SKM-1 treated with dmso at 0.1 percent for 144 hours (cell line): Measurements from ENCODE around the gene ESPNL.

Source experiments
- DNase-seq: peaks from one replicate; lab custom pipeline; 2025; ENCODE audit not compliant: unreplicated experiment; lab: John Stamatoyannopoulos, UW

ESPNL gene

DNA sequence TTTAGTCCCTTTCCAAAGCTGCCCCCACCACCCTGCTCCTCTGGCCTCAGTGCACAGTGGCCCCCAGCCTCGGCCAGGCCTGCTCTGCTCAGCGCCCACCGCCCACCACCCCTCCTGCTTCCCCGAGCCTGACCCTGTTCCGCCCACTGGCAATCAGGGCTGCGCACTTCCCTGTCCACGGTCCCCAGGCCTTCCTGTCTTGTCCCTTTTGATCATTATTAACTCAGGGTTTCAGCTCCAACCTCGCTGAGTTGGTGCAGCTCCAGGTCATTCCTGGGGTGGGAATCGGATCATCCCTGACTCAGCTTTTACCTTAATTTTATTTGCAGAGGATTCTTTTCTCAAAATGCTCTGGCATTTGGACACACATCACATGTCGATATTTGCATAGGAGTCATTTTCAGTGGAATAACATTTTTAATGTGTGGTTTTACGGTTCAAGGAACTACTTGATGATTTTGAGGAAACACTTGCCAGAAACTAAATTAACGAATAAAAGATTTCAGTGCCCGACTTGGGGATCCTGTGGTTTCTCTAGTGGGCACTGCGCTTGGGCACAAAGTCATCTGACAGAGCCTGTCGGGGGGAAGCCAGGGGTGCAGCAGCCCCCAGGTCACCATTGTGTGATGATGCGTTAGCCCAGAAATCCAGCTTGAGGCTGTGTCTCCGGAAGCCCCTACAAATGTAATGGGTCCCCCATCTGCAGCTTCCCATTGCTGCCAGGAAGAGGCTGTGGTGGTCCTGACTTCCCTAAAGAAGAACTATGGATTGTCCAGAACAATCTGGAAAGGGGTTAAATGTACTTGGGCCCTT, 1.0 kb upstream of the ESPNL start:
- no peak for DNase-seq

GRCh38 chr2:238099714-238100048, 459 bp upstream of the ESPNL start:
- DNase-seq, result no peak

DNA sequence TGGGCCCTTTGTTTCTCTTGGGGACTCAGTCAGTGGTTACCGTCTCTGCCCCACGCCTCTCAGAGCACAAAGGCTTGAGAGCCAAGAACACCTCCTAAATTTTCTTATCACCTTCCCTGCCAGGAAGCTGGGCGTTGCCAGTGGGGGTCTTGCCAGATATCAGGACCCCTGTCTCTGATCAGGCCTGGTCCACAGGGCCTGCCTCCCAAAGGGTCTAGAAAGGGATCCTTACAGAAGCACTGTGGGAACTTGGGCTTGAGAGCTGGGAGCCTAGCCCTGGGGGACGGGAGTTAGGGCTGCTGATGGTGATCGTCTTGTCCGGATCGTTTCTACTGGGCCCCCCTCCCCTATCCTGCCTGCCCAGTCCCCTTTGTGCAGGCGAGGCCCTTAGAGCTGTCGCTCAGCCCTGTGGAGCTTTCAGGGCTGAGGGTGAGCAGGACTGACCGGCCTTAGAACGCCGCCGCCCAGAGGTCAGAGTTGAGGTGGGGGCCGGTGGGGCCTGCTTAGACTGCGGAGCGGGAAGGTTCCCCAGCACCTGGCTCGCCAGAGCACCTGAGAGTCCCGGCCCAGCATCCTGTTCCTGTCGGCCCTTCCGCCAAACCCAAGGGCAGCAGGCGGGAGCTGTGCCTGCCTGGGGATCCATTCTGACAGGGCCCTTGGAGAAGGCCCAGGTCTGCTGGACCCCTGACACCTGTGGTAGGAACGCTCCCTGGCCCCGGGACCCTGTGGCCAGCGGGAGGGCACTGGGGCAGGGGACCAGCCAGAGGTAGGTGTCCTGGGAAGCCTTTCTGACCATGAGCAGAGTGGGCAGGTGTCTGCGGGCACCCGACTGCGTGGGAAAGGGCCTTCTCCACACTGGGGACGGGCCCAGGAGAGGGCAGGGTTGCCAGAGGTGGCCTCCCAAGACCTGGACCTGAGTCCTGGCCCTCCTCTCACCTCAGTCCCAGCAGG, 956 bp downstream of the ESPNL start:
- no peak for DNase-seq

DNA sequence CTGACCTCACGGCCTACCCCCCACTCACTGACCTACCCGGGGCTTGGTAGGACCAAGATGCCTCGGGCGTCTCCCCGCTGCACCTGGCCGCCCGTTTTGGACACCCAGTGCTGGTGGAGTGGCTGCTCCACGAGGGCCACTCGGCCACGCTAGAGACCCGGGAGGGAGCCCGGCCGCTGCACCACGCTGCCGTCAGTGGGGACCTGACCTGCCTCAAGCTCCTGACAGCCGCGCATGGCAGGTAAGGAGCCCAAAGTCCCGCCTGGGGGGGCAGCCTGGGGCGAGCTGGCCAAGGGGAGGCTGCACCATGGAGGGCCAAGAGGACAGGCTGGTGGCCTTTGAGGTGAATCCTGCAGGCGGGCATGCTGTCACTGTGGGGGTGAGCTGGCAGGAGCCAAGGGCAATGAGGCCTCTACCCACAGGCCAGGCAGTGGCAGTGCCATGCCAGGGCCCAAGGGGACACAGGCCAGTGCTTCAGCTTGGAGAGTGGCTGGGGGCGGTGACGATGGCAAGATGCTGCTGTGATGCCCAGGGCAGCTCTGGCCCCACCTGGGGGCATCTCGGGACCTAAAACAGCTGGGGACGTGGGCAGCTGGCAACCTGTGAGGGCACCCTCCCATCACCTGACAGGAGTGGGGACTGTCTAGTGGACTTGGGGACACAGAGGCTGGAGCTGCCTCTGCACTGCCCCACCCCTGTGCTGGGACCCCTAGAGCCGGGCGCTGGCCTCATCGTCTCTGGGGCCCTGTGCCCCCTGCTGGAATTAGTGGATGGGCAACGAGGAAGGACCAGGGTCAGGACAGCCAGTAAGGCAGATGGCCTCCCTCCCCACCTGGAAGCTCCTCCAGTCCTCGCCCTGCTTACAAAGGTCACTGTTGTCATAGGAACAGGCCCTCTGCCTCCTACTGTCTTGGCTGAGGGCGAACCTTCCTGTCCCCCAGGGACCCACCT, 2.0 kb downstream of the ESPNL start:
- DNase-seq, result no peak

GRCh38 chr2:238102865-238103264, 2.7 kb downstream of the ESPNL start:
- no peak for DNase-seq

DNA sequence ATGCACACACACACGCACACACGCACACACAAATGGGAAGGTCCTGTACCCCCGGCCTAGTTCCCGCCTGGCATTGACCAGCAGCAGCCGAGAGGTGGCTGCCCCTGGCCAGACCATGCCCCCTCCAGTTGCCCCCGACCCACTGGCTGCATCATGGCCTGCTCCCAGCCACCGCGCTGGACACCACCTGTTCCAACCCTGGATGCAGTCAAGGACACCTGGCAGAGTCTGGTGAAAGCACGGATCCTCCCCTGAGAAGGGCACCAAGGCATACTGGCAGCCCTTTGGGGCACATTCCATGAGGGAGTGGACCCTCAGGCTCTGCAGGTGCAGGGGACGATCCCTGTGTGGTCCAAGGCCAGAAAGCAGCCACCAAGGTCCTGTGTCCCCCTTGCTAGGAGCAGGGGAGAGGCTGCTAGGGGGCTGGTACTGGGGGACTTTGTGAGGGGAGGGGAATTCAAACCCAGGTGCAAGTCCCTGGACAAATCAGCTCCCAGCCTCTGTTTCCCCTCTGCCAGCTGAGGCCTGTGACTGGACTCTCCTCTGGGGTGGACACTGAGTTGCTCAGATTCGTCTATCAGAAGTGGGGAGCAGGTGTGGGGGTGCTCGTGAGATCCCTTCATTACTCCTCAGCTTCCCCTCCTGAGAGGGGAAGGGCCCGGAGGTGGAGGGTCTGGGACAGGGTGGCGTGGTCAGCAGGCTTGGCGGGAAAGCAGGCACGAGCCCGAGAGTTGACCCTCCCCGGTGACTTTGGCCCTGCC, 3.5 kb downstream of the ESPNL start:
- DNase-seq, result no peak

DNA sequence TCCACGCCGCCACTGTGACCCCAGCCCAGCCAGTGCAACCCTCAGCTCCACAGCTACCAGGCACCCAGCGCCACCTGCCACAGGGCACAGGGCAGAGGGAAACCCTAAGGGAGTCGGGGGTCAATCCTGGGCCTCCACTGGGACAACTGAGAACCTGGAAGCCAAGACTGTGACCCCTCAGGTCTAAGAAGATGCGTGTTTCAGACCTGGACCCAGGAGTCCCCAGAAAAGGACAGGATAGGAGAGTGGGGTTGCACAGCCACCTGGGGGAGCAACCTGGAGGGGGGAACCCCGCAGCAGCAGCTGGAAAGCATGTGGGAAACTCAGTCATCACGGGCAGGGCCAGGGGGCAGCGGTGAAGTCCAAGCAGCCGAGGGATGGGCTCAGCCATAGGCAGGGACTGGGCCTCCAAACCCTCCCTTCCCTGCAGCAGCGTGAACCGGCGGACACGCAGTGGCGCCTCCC, 4.1 kb downstream of the ESPNL start:
- no peak for DNase-seq

GRCh38 chr2:238104691-238105371, 4.7 kb downstream of the ESPNL start:
- DNase-seq, result no peak

- no peak for DNase-seq
Measured at GRCh38 chr2:238105506-238106338, 5.6 kb downstream of the ESPNL start.

DNA sequence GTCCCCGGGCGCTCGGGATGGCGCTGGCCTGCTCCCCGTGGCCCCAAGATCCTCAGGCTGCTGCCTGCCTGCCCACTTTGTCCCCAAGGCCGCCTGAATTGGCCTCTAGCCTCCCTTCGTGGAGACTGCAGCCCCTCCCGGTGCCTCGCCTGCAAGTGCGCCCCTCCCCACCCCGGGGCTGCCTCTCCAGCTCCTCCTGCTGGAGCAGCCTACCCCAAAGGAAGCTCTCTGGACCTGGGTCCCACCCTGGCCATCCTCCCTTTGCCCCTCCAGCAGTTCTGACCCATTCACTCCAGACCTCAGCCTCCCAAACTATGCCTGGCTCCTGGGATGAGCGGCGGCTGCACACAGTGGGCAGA, 6.2 kb downstream of the ESPNL start:
- DNase-seq, result no peak

- DNase-seq, result peak; percentile 47
Measured at GRCh38 chr2:238106698-238107524, 6.8 kb downstream of the ESPNL start.

- DNase-seq, result no peak
Measured at GRCh38 chr2:238107525-238108422, 7.6 kb downstream of the ESPNL start.

- no peak for DNase-seq
Measured at GRCh38 chr2:238108423-238109183, 8.5 kb downstream of the ESPNL start.

- DNase-seq, result no peak
Measured at GRCh38 chr2:238113611-238114010, 13.5 kb downstream of the ESPNL start.

DNA sequence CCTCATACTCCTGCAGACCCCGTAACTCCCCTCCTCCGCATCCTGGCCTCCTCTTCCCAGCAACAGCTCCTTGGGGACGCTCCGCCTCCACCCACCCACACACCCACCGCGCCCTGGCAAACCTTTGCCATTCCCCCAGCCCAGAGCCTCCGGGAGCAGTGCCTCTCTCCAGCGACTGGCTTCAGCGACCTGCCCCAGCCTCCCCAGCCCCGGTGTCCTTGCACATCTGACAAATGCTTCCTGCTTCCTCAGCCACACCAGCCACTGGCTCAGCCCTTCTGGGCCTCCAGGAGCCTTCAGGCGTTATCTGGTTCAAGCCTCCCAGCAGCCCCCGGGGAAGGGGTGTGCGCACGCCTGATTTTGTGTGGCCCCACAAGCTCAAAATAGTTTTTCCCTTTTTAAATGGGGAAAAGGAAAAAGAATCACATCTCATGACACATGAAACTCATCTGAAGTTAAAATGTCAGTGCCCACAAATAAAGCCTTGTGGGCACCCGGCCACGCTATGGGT, 14.2 kb downstream of the ESPNL start:
- no peak for DNase-seq
